Putamen (tissue), 1 donor: ENCODE results near the gene CHRM5.
A peak's percentile ranks its signal among the peaks of the same experiment; 100 is the strongest.
"Not testable (repeated sequence)": the region's sequence is repeated elsewhere in the genome, so short reads cannot be mapped to it uniquely, and the experiment has no call there.

Experiments
- DNase-seq: peaks from one replicate; pipeline ENCODE4 v3.0.0-alpha.2; 2016; ENCODE audit warnings: low spot score

Gene CHRM5

DNA sequence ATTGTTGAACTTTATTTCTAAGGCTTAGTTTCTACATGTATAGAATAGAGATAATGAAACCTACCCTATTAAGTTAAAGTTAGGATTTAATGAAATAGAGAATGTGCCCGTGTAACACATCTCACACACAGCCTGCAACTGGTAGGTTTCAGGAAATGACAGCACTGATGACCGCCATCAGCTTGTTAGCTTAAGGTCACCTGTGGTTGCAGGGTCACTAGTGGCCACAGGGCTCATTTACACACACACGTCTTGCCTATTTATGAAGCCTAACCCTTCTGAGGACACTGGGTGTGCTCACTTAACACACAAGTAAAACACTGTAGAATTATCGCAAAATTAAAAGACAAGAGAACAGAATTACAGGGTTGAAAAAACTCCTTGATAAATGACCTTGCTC lies 20.1 kb downstream of the CHRM5 start:
- DNase-seq, result no peak

DNA sequence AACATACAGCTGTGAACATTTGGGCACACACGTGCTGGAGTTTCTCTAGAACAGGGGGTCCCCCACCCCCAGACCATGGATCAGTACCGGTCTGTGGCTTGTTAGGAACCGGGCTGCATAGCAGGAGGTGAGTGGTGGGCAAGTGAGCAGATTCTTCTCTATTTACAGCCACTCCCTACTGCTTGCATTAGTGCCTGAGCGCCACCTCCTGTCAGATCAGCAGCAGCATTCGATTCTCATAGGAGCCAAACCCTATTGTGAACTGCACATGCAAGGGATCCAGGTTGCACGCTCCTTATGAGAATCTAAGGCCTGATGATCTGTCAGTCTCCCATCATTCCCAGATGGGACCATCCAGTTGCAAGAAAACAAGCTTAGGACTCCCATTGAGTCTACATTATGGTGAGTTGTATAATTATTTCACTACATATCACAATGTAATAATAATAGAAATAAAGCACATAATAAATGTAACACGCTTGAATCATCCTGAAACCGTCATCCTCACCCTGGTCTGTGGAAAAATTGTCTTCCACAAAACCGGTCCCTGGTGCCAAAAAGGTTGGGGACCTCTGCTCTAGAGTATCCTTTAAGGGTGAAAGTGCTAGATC lies 25.8 kb downstream of the CHRM5 start:
- DNase-seq, result no peak

- not testable (repeated sequence) for DNase-seq
Measured at GRCh38 chr15:33995666-33996065, 27.4 kb downstream of the CHRM5 start.

DNA sequence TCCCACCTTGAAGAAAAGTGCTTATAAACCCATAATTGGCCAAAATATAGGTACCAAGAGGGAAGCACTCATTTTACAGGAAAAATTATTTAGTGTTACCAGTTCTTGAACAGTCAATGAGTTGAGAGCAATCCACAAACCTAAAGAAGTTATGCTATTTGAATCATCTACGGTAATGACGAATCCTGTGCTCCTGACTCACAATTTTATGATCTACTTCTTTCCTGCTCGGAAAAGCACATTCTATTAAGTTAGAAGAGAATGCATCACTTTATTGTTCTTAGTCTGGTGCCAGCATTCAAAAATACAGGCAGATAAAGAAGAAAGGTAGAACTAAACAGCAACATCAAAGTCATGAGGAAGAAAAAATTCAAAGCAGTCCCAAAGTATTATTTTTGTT lies 33.2 kb downstream of the CHRM5 start:
- DNase-seq, result no peak

GRCh38 chr15:34006381-34006780 lies 38.1 kb downstream of the CHRM5 start:
- no peak for DNase-seq

DNA sequence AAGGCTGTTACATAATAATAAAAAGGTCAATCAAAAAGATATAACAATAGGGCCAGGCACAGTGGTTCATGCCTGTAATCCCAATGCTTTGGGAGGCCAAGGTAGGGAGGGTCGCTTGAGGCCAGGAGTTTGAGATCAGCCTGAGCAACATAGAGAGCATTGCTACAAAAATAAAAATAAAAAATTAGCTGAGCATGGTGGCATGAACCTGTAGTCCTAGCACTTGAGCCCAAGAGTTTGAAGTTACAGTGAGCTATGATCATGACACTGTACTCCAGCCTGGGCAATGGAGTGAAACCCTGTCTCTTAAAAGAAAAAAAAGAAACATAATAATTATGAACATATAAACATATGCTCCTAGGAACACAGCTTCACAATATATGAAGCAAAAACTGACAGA lies 41.4 kb downstream of the CHRM5 start:
- no peak for DNase-seq

DNA sequence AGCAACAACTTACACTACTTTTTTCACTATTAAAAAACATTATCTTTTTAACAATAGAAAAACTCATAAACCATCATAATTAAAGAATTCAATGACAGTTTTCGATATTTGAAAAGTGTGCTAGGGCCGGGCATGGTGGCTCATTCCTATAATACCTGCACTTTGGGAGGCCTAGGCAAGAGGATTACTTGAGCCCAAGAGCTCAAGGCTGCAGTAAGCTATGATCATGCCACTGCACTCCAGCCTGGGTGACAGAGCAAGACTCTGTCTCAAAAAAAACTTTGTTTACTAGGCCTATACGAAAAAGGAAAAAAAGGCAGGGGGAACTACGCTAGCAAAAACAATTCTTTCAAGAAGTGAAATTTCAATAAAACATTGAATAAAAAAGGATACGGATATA lies 42.6 kb downstream of the CHRM5 start:
- no peak for DNase-seq

DNA sequence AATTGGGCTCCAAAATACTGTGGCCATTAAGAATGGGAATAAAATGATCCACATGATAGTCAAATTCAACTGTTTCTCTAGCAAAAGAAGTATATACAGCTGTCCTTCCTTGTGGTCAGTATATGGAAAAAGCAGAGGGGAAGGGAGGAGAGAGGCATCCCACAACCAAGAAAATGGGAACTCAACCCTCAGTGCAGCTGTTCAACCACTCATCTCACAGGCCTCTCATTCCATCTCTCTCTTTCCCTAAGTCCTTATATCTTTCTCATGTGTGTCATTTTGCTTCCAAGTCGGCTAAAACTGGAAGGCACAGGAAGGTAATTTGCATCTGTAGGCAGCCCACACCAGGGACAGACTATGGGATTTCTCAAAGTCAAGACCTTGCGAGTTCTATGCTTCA lies 43.2 kb downstream of the CHRM5 start:
- no peak for DNase-seq

DNA sequence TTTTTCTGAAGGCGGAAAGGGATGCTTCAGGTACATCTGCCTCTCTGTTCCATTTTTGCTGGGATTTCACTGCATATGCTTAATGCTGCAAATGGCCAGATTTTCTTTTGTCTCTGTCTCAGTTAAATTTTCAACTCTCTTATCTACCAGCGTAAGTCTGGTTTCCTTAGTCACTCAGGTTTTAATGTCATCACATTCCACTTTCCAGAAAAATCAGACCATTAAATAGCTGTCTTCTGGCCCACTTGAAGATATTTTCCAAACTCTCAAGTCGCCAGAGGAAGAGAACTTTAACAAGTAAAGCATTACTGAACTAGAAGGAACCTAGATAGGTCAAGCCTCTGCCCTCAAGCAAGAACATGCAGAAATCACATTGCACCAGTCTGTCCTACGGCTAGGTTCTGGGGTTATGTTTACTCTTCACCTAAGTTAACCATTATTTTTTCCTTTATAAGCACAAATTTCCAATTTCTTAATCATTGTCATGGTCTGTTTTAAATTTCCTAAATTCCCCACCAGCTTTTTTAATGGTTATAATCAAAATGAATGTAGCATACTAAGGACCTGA lies 44.2 kb downstream of the CHRM5 start:
- no peak for DNase-seq

DNA sequence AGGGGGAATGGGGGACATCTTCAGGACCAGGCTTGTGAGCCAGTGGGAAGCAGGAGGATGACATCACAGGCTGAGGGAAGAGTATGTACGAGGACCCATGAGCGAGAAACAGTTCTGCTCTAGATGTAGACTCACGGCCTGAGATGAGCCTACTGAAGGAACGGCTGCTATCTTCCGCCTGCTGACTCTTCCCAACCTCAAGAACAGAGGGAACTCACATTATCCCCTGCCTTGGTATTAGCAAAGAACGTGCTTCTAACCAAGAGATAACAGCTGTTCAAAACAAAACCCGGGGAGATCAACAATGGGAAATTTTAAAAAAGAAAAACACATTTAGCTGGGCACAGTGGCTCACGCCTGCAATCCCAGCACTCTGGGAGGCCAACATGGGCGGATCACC lies 45.4 kb downstream of the CHRM5 start:
- DNase-seq, result no peak

DNA sequence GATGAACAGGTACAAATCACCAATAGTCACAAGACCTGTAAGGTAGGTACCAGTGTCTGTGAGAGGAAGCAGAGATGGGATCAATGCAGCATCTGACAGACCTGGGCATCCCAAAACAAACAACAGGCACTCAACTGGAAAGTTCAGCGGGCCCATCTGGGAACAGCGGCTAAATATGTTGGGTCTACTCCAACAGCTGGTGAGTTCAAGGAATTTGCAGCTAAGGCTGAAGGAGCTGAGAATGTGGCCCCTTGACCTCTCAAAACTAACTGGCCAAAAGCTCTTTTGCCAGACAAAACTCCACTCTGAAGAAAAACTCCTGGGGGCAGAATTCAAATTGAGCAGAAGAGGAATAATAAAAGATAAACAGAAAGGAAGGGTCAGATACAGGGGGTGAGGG lies 46.3 kb downstream of the CHRM5 start:
- no peak for DNase-seq

DNA sequence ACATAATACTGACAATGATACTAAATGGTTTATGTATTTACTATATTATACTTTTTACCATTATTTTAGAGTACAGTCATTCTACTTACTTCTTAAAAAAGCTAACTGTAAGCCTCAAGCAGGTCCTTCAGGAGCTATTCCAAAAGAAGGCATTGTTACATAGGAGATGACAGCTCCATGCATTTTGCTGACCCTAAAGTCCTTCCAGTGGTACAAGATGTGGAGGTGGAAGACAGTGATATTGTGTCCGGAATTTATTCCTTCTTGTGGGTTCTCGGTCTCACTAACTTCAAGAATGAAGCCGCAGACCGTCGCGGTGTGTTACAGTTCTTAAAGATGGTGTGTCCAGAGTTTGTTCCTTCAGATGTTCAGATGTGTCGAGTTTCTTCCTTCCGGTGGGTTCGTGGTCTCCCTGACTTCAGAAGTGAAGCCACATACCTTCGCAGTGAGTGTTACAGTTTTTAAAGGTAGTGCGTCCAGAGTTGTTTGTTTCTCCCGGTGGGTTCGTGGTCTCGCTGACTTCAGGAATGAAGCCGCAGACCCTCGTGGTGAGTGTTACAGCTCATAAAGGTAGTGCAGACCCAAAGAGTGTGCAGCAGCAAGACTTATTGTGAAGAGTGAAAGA lies 49.8 kb downstream of the CHRM5 start:
- no peak for DNase-seq

DNA sequence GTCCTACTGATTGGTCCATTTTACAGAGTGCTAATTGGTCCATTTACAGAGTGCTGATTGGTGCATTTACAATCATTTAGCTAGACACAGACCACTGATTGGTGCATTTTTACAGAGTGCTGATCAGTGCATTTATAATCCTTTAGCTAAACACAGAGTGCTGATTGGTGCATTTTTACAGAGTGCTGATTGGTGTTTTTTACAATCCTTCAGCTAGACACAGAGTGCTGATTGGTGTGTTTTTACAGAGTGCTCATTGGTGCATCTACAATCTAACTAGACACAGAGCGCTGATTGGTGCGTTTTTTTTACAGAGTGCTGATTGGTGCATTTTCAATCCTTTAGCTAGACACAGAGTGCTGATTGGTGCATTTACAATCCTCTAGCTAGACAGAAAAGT lies 50.4 kb downstream of the CHRM5 start:
- DNase-seq, result not testable (repeated sequence)

GRCh38 chr15:34019369-34019990 lies 51.2 kb downstream of the CHRM5 start:
- no peak for DNase-seq

GRCh38 chr15:34023907-34024306 lies 55.6 kb downstream of the CHRM5 start:
- no peak for DNase-seq

GRCh38 chr15:34025252-34025651 lies 57.0 kb downstream of the CHRM5 start:
- no peak for DNase-seq

DNA sequence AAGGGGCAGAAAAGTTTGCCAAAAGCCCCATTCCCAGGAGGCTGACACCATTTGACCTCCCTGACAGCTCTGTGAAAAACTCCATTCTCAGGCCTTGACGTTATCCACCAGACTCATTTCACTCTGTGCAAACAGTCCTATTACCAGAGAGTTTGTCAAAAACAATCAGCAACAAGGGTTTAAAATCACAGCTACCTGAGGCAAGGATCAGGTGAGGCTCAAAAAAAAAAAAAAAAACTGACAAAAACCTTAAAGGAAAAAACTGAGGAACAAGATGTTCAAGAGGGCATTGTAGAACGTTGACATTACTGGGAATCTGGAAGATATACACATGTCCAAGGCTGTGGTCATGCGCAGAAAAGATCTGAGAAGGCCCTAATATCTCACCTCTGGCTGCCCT lies 59.3 kb downstream of the CHRM5 start:
- no peak for DNase-seq

DNA sequence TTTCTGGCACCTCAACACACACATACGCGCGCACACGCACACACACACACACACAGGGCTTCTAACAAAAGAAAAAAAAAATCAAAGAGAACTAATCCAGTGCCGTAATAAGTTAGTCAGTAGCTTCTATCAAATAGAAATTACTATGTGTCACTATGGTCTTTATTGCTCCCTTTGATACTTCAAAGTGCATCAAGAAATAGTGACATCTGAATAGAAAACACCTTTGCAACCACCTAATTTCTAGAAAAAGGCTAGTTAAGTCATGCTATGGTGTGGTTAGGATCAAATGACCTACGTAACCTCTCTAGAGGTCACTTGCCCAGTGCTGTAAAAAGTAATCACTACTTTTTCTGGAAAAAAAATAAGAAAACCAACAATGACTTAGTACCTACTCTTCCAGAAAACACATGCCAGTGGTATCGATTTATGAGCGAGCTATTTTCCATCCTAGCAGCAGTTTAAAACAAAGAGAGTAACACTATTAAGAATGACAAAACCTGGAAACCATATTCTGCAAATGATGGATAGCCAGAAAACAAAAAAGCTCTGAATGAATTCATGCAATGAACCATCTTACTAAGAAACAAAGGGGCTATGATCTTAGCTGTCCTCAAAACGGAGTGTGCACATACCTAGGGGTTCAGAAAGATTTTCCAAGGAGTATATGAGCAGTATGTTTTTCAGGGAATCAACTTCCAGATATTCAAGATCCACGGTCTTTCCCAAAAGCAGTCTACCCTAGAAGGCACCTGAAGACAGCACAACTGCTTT lies 63.9 kb downstream of the CHRM5 start:
- DNase-seq, result no peak

GRCh38 chr15:34038023-34038870 lies 70.0 kb downstream of the CHRM5 start:
- DNase-seq, result peak; percentile 84

DNA sequence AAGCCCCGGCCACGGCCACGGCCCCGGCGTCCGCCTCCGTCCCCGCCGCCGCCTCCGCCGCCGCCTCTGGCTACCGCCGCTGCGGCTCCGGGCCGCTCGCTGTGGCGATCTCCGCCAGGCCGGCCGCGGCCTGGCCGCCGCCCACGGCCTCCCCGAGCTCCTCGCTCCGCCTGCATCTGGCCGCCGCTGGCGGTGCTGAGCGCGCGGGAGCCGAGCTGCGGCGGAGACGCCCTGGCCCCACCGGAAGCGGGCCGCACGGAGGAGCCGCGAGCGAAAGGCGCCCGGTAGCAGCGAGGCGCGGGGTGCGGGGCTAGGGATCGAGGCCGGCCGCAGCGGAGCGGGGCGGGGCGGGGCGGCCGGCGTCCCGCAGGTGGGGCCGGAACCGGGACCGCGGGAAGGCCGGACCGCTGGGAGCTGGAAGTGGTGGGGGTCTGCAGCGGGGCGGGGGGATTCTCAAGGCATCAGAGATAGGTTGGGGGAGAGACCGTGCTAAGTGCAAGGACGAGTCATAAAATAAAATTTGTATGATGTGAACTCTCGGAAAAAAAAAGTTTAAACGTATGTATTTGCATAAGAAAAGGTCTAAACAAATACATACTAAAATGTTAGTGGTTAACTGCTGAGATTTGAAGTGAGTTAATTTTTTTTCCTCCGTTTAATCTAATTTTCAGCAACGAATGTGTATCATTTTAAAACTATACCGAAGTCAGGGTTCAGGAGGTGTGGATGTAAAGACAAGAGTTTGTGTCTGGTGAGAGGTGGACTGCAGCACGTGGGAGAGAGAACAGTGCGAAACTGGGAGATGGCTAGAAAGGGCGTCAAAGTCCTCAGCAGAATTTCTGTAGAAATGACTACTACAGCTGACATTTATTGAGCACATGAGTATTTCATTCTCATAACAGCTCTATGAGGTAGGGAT lies 70.8 kb downstream of the CHRM5 start, which contains the start of gene AVEN:
AVEN (minus strand) TSS at position 334 of the 919 bp plus-strand sequence; CDS start at position 176, 158 bp downstream.
- DNase-seq, result peak; percentile 45

DNA sequence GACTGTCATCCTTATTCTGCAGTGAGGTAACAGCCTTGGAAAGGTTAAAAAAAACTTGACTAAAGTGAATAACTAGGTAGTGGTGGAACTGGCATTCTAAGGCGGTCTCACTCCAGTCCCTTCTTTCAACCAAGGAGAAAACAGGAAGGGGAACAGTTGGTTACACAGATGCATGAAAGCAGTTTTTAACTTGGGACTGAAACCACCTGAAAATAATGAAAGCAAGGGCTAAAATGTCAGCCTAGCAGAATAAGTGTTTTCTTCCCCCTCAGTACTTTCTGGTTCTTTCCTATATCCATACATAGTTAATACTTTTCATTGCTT lies 71.5 kb downstream of the CHRM5 start:
- no peak for DNase-seq
